ENCODE data around the gene BMP8A.

Gene BMP8A

GRCh38 chr1:39574646-39575045 lies 83.2 kb downstream of the BMP8A start:
- Mint-ChIP-seq H3K27ac (peak overlapping the region; percentile 93), H3K4me1 (ENCODE audit: low read depth) (peaks cover 45% of the 10 kb centered on the region), H3K27me3 (no peaks in the 10 kb centered on the region), H3K4me3 (peak overlapping the region; percentile 96), H3K36me3 (peaks cover 22% of the 10 kb centered on the region), H3K9me3 (ENCODE audit: low read depth) (no peaks in the 10 kb centered on the region)
